KG1 (cell line): Measurements from ENCODE around the gene KCNJ15.

Source experiments
- DNase-seq: peaks from one replicate; lab custom pipeline; 2025; lab: John Stamatoyannopoulos, UW

Gene KCNJ15

GRCh38 chr21:38299671-38300070 is 42.9 kb downstream of the KCNJ15 start:
- DNase-seq, result no peak

GRCh38 chr21:38300141-38300578 is 43.4 kb downstream of the KCNJ15 start:
- no peak for DNase-seq

GRCh38 chr21:38301321-38302214 is 44.8 kb downstream of the KCNJ15 start:
- no peak for DNase-seq

- DNase-seq, result no peak
Observed at GRCh38 chr21:38303300-38303699, 46.5 kb downstream of the KCNJ15 start.

GRCh38 chr21:38306433-38307141 is 49.8 kb downstream of the KCNJ15 start:
- no peak for DNase-seq

- no peak for DNase-seq
Observed at GRCh38 chr21:38307771-38308531, 51.2 kb downstream of the KCNJ15 start.

GRCh38 chr21:38308532-38309119 is 51.8 kb downstream of the KCNJ15 start:
- DNase-seq, result no peak

- DNase-seq, result no peak
Observed at GRCh38 chr21:38310646-38311485, 54.1 kb downstream of the KCNJ15 start.

GRCh38 chr21:38311765-38312164 is 55.0 kb downstream of the KCNJ15 start:
- no peak for DNase-seq

- DNase-seq, result no peak
Observed at GRCh38 chr21:38312822-38313221, 56.0 kb downstream of the KCNJ15 start.

- DNase-seq, result no peak
Observed at GRCh38 chr21:38314558-38314957, 57.8 kb downstream of the KCNJ15 start.

GRCh38 chr21:38315122-38315521 is 58.3 kb downstream of the KCNJ15 start:
- no peak for DNase-seq

- no peak for DNase-seq
Observed at GRCh38 chr21:38319781-38320180, 63.0 kb downstream of the KCNJ15 start.

GRCh38 chr21:38321568-38321967 is 64.8 kb downstream of the KCNJ15 start:
- DNase-seq, result no peak

- no peak for DNase-seq
Observed at GRCh38 chr21:38322311-38322950, 65.6 kb downstream of the KCNJ15 start.

- DNase-seq, result no peak
Observed at GRCh38 chr21:38323721-38324531, 67.1 kb downstream of the KCNJ15 start.

GRCh38 chr21:38325216-38325615 is 68.4 kb downstream of the KCNJ15 start:
- no peak for DNase-seq

GRCh38 chr21:38325731-38326420 is 69.1 kb downstream of the KCNJ15 start:
- no peak for DNase-seq

- no peak for DNase-seq
Observed at GRCh38 chr21:38326429-38326828, 69.6 kb downstream of the KCNJ15 start.
